Hematopoietic multipotent progenitor cell treated with erythropoietin and hydrocortisone succinate and interleukin-3 and kit ligand, for 6 days (in vitro differentiated cells): Measurements from ENCODE around the gene AZGP1.
"Not testable (repeated sequence)": the region's sequence is repeated elsewhere in the genome, so short reads cannot be mapped to it uniquely, and the experiment has no call there.

Experiments used
- DNase-seq: peaks from one replicate; pipeline ENCODE4 v3.0.0-alpha.2; 2015

AZGP1 gene

GRCh38 chr7:99975782-99976521 lies at the start of gene AZGP1:
AZGP1 (minus strand) TSS chr7:99976031; CDS start chr7:99976020, 11 bp downstream.
- DNase-seq, result peak; percentile 59

GRCh38 chr7:100024020-100024619 lies 48.3 kb upstream of the AZGP1 start:
- no peak for DNase-seq

- DNase-seq, result no peak
Observed at GRCh38 chr7:100023526-100023925, 47.7 kb upstream of the AZGP1 start.

- DNase-seq, result no peak
Observed at GRCh38 chr7:100022621-100023020, 46.8 kb upstream of the AZGP1 start.

- peak; percentile 25 for DNase-seq
Observed at GRCh38 chr7:100021297-100021696, 45.5 kb upstream of the AZGP1 start.

GRCh38 chr7:100019908-100020307 lies 44.1 kb upstream of the AZGP1 start:
- DNase-seq, result no peak

- DNase-seq, result no peak
Observed at GRCh38 chr7:100017875-100018274, 42.0 kb upstream of the AZGP1 start.

GRCh38 chr7:100017300-100017699 lies 41.5 kb upstream of the AZGP1 start:
- DNase-seq, result no peak

- DNase-seq, result peak; percentile 14
Observed at GRCh38 chr7:100016215-100016901, 40.5 kb upstream of the AZGP1 start.

- DNase-seq, result peak; percentile 98
Observed at GRCh38 chr7:100015232-100016214, 39.7 kb upstream of the AZGP1 start, which contains the start of gene ZKSCAN1. ZKSCAN1 (plus strand) TSS chr7:100015596; CDS start chr7:100023507, 7,911 bp downstream.

- no peak for DNase-seq
Observed at GRCh38 chr7:100013328-100013676, 37.5 kb upstream of the AZGP1 start.

- DNase-seq, result peak; percentile 43
Observed at GRCh38 chr7:100012385-100013327, 36.8 kb upstream of the AZGP1 start.

GRCh38 chr7:100011516-100011915 lies 35.7 kb upstream of the AZGP1 start:
- DNase-seq, result no peak

GRCh38 chr7:100010901-100011300 lies 35.1 kb upstream of the AZGP1 start:
- DNase-seq, result no peak

- not testable (repeated sequence) for DNase-seq
Observed at GRCh38 chr7:100009952-100010351, 34.1 kb upstream of the AZGP1 start.

GRCh38 chr7:100008525-100008924 lies 32.7 kb upstream of the AZGP1 start:
- no peak for DNase-seq

GRCh38 chr7:100007887-100008286 lies 32.1 kb upstream of the AZGP1 start:
- DNase-seq, result peak; percentile 19

- no peak for DNase-seq
Observed at GRCh38 chr7:100003711-100004661, 28.2 kb upstream of the AZGP1 start.

- no peak for DNase-seq
Observed at GRCh38 chr7:100000239-100000638, 24.4 kb upstream of the AZGP1 start.

GRCh38 chr7:99997545-99998137 lies 21.8 kb upstream of the AZGP1 start:
- peak; percentile 67 for DNase-seq
